ENCODE measurements around the gene ITGAE.

DNA sequence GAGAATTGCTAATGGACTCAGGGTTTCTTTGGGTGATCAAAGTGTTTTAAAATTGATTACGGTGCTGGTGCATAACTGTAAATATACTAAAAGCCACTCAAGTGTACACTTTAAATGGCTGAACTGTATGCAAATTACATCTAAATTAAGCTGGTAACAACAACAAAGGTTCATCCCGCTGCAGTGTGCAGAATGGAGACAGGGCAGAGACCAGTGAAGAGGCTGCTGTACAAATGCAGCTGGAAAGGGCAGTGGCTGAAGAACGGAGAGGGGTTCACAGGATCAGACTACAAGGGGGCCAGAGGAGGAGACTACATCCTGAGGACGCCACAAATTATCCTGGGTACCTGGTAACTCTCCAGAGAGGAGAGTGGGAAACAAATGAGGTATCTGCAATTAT lies 9.0 kb upstream of the ITGAE start:
- TF ChIP-seq, protein P1, sequence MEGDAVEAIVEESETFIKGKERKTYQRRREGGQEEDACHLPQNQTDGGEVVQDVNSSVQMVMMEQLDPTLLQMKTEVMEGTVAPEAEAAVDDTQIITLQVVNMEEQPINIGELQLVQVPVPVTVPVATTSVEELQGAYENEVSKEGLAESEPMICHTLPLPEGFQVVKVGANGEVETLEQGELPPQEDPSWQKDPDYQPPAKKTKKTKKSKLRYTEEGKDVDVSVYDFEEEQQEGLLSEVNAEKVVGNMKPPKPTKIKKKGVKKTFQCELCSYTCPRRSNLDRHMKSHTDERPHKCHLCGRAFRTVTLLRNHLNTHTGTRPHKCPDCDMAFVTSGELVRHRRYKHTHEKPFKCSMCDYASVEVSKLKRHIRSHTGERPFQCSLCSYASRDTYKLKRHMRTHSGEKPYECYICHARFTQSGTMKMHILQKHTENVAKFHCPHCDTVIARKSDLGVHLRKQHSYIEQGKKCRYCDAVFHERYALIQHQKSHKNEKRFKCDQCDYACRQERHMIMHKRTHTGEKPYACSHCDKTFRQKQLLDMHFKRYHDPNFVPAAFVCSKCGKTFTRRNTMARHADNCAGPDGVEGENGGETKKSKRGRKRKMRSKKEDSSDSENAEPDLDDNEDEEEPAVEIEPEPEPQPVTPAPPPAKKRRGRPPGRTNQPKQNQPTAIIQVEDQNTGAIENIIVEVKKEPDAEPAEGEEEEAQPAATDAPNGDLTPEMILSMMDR (IDR thresholded peaks at IDR 0.05) = no peak
- no peak for TF ChIP-seq TCF7L2 (IDR thresholded peaks at IDR 0.05; ENCODE audit: low read depth, low read length)

All from Panc1 (cell line).